Measurements from ENCODE around the gene C1orf216.

GRCh38 chr1:35753626-35754260 is 35.1 kb upstream of the C1orf216 start:
- TF ChIP-seq CTCF (IDR thresholded peaks at IDR 0.05 in 4 of 5, conservative IDR thresholded peaks at IDR 0.05 in 1 of 5) (no peak), POLR2A (IDR thresholded peaks at IDR 0.05) (no peak)

Measured in gastrocnemius medialis (tissue), 4 donors.